ENCODE measurements around the gene GRIN1. TPM values are rescaled to one million over a fixed set of nuclear protein-coding genes. Genes with fewer than 3 reads are reported as not detected.

The GRIN1 gene
- total RNA-seq, 4 donors from 2014 or later, result not detected

GRCh38 chr9:137170486-137171148 lies 31.7 kb downstream of the GRIN1 start:
- Histone ChIP-seq H3K4me3 (no peak overlapping the region), H3K4me1 (peaks cover 6 to 41% (median 18%) of the 10 kb centered on the region in 4 donors), H3K36me3 (no peaks in the 10 kb centered on the region), H3K27me3 (peaks cover 0 to 54% of the 10 kb centered on the region in 2 donors), H3K27ac (peak overlapping the region in 1 of 4 donors; percentile 49), H3K9me3 (peaks cover 0 to 3% (median 0%) of the 10 kb centered on the region in 4 donors)
- DNase-seq, result no peak
- TF ChIP-seq POLR2A (IDR thresholded peaks at IDR 0.05) (no peak), CTCF (IDR thresholded peaks at IDR 0.05) (no peak)

- no peaks in the 10 kb centered on the region for H3K36me3 ChIP-seq
- peaks cover 0 to 47% of the 10 kb centered on the region in 2 donors for H3K27me3 ChIP-seq
- TF ChIP-seq CTCF (IDR thresholded peaks at IDR 0.05) (no peak), POLR2A (IDR thresholded peaks at IDR 0.05) (no peak)
- H3K9me3 ChIP-seq, result peaks cover 0 to 3% (median 0%) of the 10 kb centered on the region in 4 donors
- H3K4me3 ChIP-seq, result no peak overlapping the region
- no peak for DNase-seq
- peak overlapping the region in 1 of 4 donors; percentile 49 for H3K27ac ChIP-seq
- H3K4me1 ChIP-seq, result peaks cover 6 to 44% (median 18%) of the 10 kb centered on the region in 4 donors
Observed at GRCh38 chr9:137171149-137171900, 32.4 kb downstream of the GRIN1 start.

- DNase-seq, result peak in 1 of 3 donors; percentile 63
- Histone ChIP-seq H3K9me3 (peaks cover 0 to 3% (median 0%) of the 10 kb centered on the region in 4 donors), H3K27me3 (peaks cover 0 to 28% of the 10 kb centered on the region in 2 donors), H3K4me1 (peaks cover 2 to 32% (median 13%) of the 10 kb centered on the region in 4 donors), H3K27ac (peak overlapping the region in 2 of 4 donors; percentile 9 to 49), H3K4me3 (no peak overlapping the region), H3K36me3 (peaks cover 0 to 6% (median 0%) of the 10 kb centered on the region in 3 donors)
- TF ChIP-seq POLR2A (IDR thresholded peaks at IDR 0.05) (no peak), CTCF (IDR thresholded peaks at IDR 0.05) (no peak)
Observed at GRCh38 chr9:137172901-137173795, 34.2 kb downstream of the GRIN1 start.

GRCh38 chr9:137173796-137174664 lies 35.1 kb downstream of the GRIN1 start:
- Histone ChIP-seq H3K27me3 (peaks cover 0 to 21% of the 10 kb centered on the region in 2 donors), H3K36me3 (peaks cover 0 to 15% (median 0%) of the 10 kb centered on the region in 3 donors), H3K4me1 (peaks cover 0 to 23% (median 7%) of the 10 kb centered on the region in 4 donors), H3K9me3 (no peaks in the 10 kb centered on the region), H3K4me3 (no peak overlapping the region), H3K27ac (peak overlapping the region in 2 of 4 donors; percentile 9 to 49)
- DNase-seq, result no peak
- no peak for TF ChIP-seq CTCF (IDR thresholded peaks at IDR 0.05)
- no peak for TF ChIP-seq POLR2A (IDR thresholded peaks at IDR 0.05)

All from Peyer's patch (tissue), 4 donors.